Peyer's patch (tissue), 4 donors: ENCODE data around the gene MRPS11.
"Not testable (repeated sequence)": the region's sequence is repeated elsewhere in the genome, so short reads cannot be mapped to it uniquely, and the experiment has no call there.

Experiments used
- CTCF ChIP-seq, 6 experiments: fragments of 450-650 bp in 4 of 6; fragments of 200-600 bp in 2 of 6; sonication (generic) in 1 of 6; IDR thresholded peaks; one replicate each; pipeline ENCODE4 v1.5.1; 2017 to 2019; ENCODE audit warnings: antibody characterized with exemption in 6 of 6, mild to moderate bottlenecking in 3 of 6, moderate library complexity in 1 of 6
- POLR2A ChIP-seq, 2 donors: fragments of 450-650 bp; IDR thresholded peaks; one replicate each; pipeline ENCODE4 v1.5.1; 2017; ENCODE audit warnings: antibody characterized with exemption in 2 of 2, mild to moderate bottlenecking in 2 of 2, moderate library complexity in 2 of 2

DNA sequence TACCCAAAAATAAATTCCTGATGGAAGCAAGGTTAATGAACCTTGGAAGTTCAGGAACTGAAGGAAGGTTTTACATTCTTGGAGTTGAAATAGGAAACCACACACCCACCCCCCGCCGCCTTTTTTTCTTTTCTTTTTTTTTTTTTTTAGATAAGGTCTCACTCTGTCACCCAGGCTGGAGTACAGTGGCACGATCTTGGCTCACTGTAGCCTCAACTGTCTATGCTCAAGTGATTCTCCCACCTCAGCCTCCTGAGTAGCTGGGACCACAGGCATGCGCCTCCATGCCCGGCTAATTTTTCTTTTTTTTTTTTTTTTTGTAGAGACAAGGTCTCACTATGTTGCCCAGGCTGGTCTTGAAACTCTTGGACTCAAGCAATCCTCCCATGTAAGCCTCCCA, 33.4 kb upstream of the MRPS11 start:
- TF ChIP-seq CTCF, POLR2A (IDR thresholded peaks at IDR 0.05): not testable (repeated sequence)
